BJ (cell line): Measurements from ENCODE around the gene ST6GAL1. TPM values are rescaled to one million over a fixed set of nuclear protein-coding genes. Genes with fewer than 3 reads are reported as not detected.

Experiments used
- CTCF ChIA-PET: fragments of 350-600 bp; formaldehyde crosslinking; extraction: SDS; loops from one replicate; lab custom pipeline; 2021; ENCODE audit warnings: antibody characterized with exemption, inconsistent platforms; lab: Yijun Ruan, JAX
- POLR2A ChIA-PET: fragments of 300-600 bp; sonication (Branson Sonifier 250); formaldehyde crosslinking; extraction: SDS; loops from one replicate; lab custom pipeline; 2021; ENCODE audit warnings: antibody characterized with exemption; lab: Charles Lee
- DNase-seq: peaks from one replicate; pipeline ENCODE4 v3.0.0-alpha.2; 2011; ENCODE audit warnings: low read depth
- H3K27me3 ChIP-seq: 2 replicates; pipeline ENCODE4 v1.6.0; 2011; ENCODE audit warnings: low read length; ENCODE audit not compliant: control insufficient read depth, insufficient read depth
- H3K36me3 ChIP-seq: 2 replicates; pipeline ENCODE4 v1.5.1; 2011; ENCODE audit warnings: low read length; ENCODE audit not compliant: control insufficient read depth, insufficient read depth
- H3K4me3 ChIP-seq: 2 replicates; pipeline ENCODE4 v1.5.1; 2011; ENCODE audit warnings: low read depth, mild to moderate bottlenecking, control low read depth, low read length
- CTCF ChIP-seq: IDR thresholded peaks from 2 replicates; pipeline ENCODE4 v1.5.1; 2011; ENCODE audit warnings: low read depth, mild to moderate bottlenecking, control low read depth, inconsistent platforms, low read length, moderate library complexity; ENCODE audit not compliant: insufficient read depth
- polyA plus RNA-seq: library from polyadenylated mRNA; depleted of rRNA; stranded (reverse); fragments of >200 nt; gene quantifications from 2 replicates; pipeline ENCODE4 v1.2.3, GENCODE V29; 2011

Gene ST6GAL1
- polyA plus RNA-seq, 1 experiment: 1.5 TPM

- Histone ChIP-seq H3K4me3 (no peak overlapping the region), H3K36me3 (no peaks in the 10 kb centered on the region), H3K27me3 (no peaks in the 10 kb centered on the region)
- POLR2A ChIA-PET: no interaction called here
- CTCF ChIA-PET: interaction anchor here (1.1 kb wide), 1 partner anchor 9 kb away, joined by 3 read pairs; no protein-coding TSS in a partner anchor
- no peak for TF ChIP-seq CTCF
- no peak for DNase-seq
Observed at GRCh38 chr3:186984064-186984463, 53.7 kb downstream of the ST6GAL1 start.

DNA sequence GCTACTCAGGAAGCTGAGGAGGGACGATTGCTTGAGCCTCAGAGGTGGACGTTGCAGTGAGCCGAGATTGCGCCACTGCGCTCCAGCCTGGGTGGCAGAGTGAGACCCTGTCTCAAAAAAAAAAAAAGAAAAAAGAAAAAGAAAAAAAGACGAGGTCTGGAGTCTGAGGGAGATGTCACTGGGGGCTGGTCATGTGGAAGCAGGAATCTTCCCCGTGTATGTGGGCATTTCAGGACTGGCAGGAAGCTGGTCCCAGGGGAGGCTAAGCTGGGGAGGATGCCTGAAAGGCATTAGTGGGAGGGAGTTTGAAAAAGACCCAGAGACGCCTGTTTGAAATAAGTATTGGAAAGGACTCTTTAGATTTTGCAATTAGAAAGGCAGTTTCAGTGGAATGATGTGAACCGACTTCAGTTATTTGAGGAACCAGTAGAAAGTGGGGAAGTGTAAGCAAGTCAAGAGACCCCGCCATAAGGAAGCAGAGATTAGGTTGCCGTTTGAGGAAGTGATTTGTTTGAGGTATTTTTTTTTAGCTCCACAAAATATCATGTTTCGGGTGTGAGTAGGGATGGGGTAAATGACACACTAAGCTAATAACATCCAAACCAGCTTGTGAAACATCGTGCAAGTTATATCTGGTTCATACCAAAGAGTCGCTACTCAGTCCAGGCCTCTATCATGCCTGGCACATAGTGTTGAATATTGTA is 55.5 kb downstream of the ST6GAL1 start:
- TF ChIP-seq CTCF: no peak
- H3K27me3 ChIP-seq: no peaks in the 10 kb centered on the region
- no peak for DNase-seq
- no peaks in the 10 kb centered on the region for H3K36me3 ChIP-seq
- ChIA-PET POLR2A (interaction anchor here (0.7 kb wide), 1 partner anchor 28 kb away, joined by 5 read pairs; no protein-coding TSS in a partner anchor), CTCF (no interaction called here)
- H3K4me3 ChIP-seq: no peak overlapping the region

- Histone ChIP-seq H3K36me3 (no peaks in the 10 kb centered on the region), H3K4me3 (no peak overlapping the region), H3K27me3 (no peaks in the 10 kb centered on the region)
- no peak for TF ChIP-seq CTCF
- DNase-seq: no peak
- ChIA-PET POLR2A (no interaction called here), CTCF (no interaction called here)
Observed at GRCh38 chr3:186986406-186986805, 56.1 kb downstream of the ST6GAL1 start.

DNA sequence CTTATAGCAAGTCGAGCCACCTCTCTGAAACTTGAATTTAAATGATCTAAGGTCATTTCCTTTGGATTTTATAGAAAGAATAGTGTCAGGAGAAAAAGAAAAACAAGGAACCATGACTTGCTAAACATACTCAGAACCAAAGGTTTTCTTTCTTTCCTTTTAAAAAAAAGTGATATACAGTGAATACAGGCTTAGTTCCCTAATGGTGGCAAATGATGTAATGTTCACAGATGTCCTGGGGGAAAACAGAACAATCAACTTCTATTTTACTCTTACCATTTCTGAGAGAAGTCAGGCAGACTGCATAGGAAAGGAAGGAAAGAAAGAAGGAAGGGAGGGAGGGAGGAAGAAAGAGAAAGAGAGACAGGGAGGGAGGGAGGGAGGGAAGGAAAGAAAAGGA is 56.5 kb downstream of the ST6GAL1 start:
- ChIA-PET CTCF (no interaction called here), POLR2A (no interaction called here)
- no peak overlapping the region for H3K4me3 ChIP-seq
- no peaks in the 10 kb centered on the region for H3K27me3 ChIP-seq
- no peak for DNase-seq
- no peaks in the 10 kb centered on the region for H3K36me3 ChIP-seq
- no peak for TF ChIP-seq CTCF

DNA sequence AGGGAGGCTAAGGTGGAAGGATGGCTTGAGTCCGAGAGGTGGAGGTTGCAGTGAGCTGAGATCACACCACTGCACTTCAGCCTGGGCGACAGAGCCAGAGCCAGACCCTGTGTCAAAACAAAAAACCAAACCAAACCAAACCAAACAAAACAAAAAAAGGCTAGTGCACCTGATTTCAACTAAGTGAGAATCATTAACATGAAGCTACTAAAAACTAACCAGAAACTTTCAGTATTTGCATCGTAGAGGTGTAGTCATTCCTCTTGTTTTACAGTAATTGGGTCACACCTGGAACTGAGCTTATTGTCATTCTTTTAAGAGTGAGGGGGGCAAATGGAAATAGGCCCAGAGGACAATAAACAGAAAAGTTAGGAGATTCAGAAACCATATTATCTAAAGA is 58.5 kb downstream of the ST6GAL1 start:
- DNase-seq: no peak
- ChIA-PET POLR2A (no interaction called here), CTCF (interaction anchor here (0.9 kb wide), 1 partner anchor 7 kb away, joined by 3 read pairs; no protein-coding TSS in a partner anchor)
- no peak for TF ChIP-seq CTCF
- no peaks in the 10 kb centered on the region for H3K36me3 ChIP-seq
- H3K27me3 ChIP-seq: no peaks in the 10 kb centered on the region
- no peak overlapping the region for H3K4me3 ChIP-seq
